Stomach smooth muscle (tissue), 2 donors: ENCODE data around the gene IFNGR1.
"Not testable (repeated sequence)": the region's sequence is repeated elsewhere in the genome, so short reads cannot be mapped to it uniquely, and the experiment has no call there.

Source experiments
- H3K27ac ChIP-seq: one replicate; pipeline ENCODE4 v1.7.0; 2013; ENCODE audit warnings: mild to moderate bottlenecking, low read length, inconsistent platforms
- H3K27me3 ChIP-seq, 2 donors: one replicate each; pipeline ENCODE4 v1.7.0; 2013; ENCODE audit warnings: low read length in 2 of 2; ENCODE audit not compliant: insufficient read depth in 2 of 2, control insufficient read depth in 1 of 2
- H3K36me3 ChIP-seq, 2 donors: one replicate each; pipeline ENCODE4 v1.7.0; 2013; ENCODE audit warnings: low read length in 2 of 2; ENCODE audit not compliant: control insufficient read depth in 2 of 2, insufficient read depth in 2 of 2
- H3K4me1 ChIP-seq: one replicate; pipeline ENCODE4 v1.7.0; 2013; ENCODE audit warnings: low read length; ENCODE audit not compliant: control insufficient read depth, insufficient read depth
- H3K4me3 ChIP-seq, 2 donors: one replicate each; pipeline ENCODE4 v1.7.0; 2013; ENCODE audit warnings: low read length in 2 of 2
- H3K9ac ChIP-seq, 2 donors: one replicate each; pipeline ENCODE4 v1.7.0; 2013; ENCODE audit warnings: low read length in 2 of 2, mild to moderate bottlenecking in 1 of 2
- H3K9me3 ChIP-seq, 2 donors: one replicate each; pipeline ENCODE4 v1.7.0; 2013; ENCODE audit warnings: low read length in 2 of 2; ENCODE audit not compliant: control insufficient read depth in 2 of 2
- donor health status: healthy.
- donor health status: Pancreatic carcinoma.

IFNGR1 gene

GRCh38 chr6:137213331-137213740 is 5.8 kb downstream of the IFNGR1 start:
- H3K9ac ChIP-seq = peak overlapping the region in 1 of 2 donors; percentile 9
- no peaks in the 10 kb centered on the region for H3K9me3 ChIP-seq
- H3K4me3 ChIP-seq = peak overlapping the region; percentile 21 to 23
- peaks cover 30% of the 10 kb centered on the region for H3K4me1 ChIP-seq
- no peaks in the 10 kb centered on the region for H3K27me3 ChIP-seq
- no peak overlapping the region for H3K27ac ChIP-seq
- no peaks in the 10 kb centered on the region for H3K36me3 ChIP-seq

- Histone ChIP-seq H3K9ac (no peak overlapping the region), H3K27ac (no peak overlapping the region), H3K4me1 (peaks cover 20% of the 10 kb centered on the region), H3K36me3 (no peaks in the 10 kb centered on the region), H3K9me3 (no peaks in the 10 kb centered on the region), H3K4me3 (no peak overlapping the region), H3K27me3 (no peaks in the 10 kb centered on the region)
Measured at GRCh38 chr6:137211910-137212309, 7.3 kb downstream of the IFNGR1 start.

- Histone ChIP-seq H3K4me1 (peaks cover 18% of the 10 kb centered on the region), H3K36me3 (peaks cover 0 to 2% of the 10 kb centered on the region in 2 donors)
Measured at GRCh38 chr6:137210903-137211302, 8.3 kb downstream of the IFNGR1 start.

GRCh38 chr6:137208279-137208678 is 10.9 kb downstream of the IFNGR1 start:
- no peak overlapping the region for H3K27ac ChIP-seq
- no peaks in the 10 kb centered on the region for H3K9me3 ChIP-seq
- H3K36me3 ChIP-seq = peaks cover 16 to 19% of the 10 kb centered on the region in 2 donors
- no peak overlapping the region for H3K4me3 ChIP-seq
- no peaks in the 10 kb centered on the region for H3K27me3 ChIP-seq
- no peak overlapping the region for H3K9ac ChIP-seq
- H3K4me1 ChIP-seq = peaks cover 5% of the 10 kb centered on the region

More at GRCh38 chr6:137210903-137211302, 8.3 kb downstream of the IFNGR1 start:
- Histone ChIP-seq H3K27ac (no peak overlapping the region), H3K9me3 (no peaks in the 10 kb centered on the region), H3K4me3 (no peak overlapping the region), H3K27me3 (no peaks in the 10 kb centered on the region), H3K9ac (no peak overlapping the region)

- H3K4me3 ChIP-seq, H3K9me3 ChIP-seq, H3K27ac ChIP-seq, H3K9ac ChIP-seq, H3K27me3 ChIP-seq, H3K4me1 ChIP-seq: not testable (repeated sequence)
- peaks cover 16 to 24% of the 10 kb centered on the region in 2 donors for H3K36me3 ChIP-seq
Measured at GRCh38 chr6:137207457-137207856, 11.7 kb downstream of the IFNGR1 start.

- no peak overlapping the region for H3K4me3 ChIP-seq
- H3K9me3 ChIP-seq = no peaks in the 10 kb centered on the region
- H3K36me3 ChIP-seq = peaks cover 16 to 27% of the 10 kb centered on the region in 2 donors
- peaks cover 5% of the 10 kb centered on the region for H3K4me1 ChIP-seq
- no peaks in the 10 kb centered on the region for H3K27me3 ChIP-seq
- no peak overlapping the region for H3K27ac ChIP-seq
- H3K9ac ChIP-seq = no peak overlapping the region
Measured at GRCh38 chr6:137206577-137206976, 12.6 kb downstream of the IFNGR1 start.

GRCh38 chr6:137203256-137203655 is 15.9 kb downstream of the IFNGR1 start:
- Histone ChIP-seq H3K27me3 (no peaks in the 10 kb centered on the region), H3K9me3 (no peaks in the 10 kb centered on the region), H3K4me1 (no peaks in the 10 kb centered on the region), H3K27ac (no peak overlapping the region), H3K9ac (no peak overlapping the region), H3K4me3 (no peak overlapping the region), H3K36me3 (peaks cover 20 to 33% of the 10 kb centered on the region in 2 donors)

GRCh38 chr6:137202078-137202477 is 17.1 kb downstream of the IFNGR1 start:
- H3K27ac ChIP-seq = no peak overlapping the region
- no peaks in the 10 kb centered on the region for H3K27me3 ChIP-seq
- H3K36me3 ChIP-seq = peaks cover 24 to 38% of the 10 kb centered on the region in 2 donors
- H3K4me3 ChIP-seq = no peak overlapping the region
- H3K9me3 ChIP-seq = no peaks in the 10 kb centered on the region
- no peak overlapping the region for H3K9ac ChIP-seq
- no peaks in the 10 kb centered on the region for H3K4me1 ChIP-seq

- Histone ChIP-seq H3K36me3 (peaks cover 23 to 38% of the 10 kb centered on the region in 2 donors), H3K9ac (no peak overlapping the region), H3K9me3 (no peaks in the 10 kb centered on the region), H3K27me3 (no peaks in the 10 kb centered on the region), H3K27ac (no peak overlapping the region), H3K4me1 (no peaks in the 10 kb centered on the region), H3K4me3 (no peak overlapping the region)
Measured at GRCh38 chr6:137201006-137201405, 18.2 kb downstream of the IFNGR1 start.

GRCh38 chr6:137200288-137200687 is 18.9 kb downstream of the IFNGR1 start:
- H3K9ac ChIP-seq = no peak overlapping the region
- H3K9me3 ChIP-seq = no peaks in the 10 kb centered on the region
- H3K4me3 ChIP-seq = no peak overlapping the region
- no peaks in the 10 kb centered on the region for H3K27me3 ChIP-seq
- H3K36me3 ChIP-seq = peaks cover 19 to 35% of the 10 kb centered on the region in 2 donors
- H3K27ac ChIP-seq = no peak overlapping the region
- no peaks in the 10 kb centered on the region for H3K4me1 ChIP-seq

GRCh38 chr6:137197684-137198645 is 21.2 kb downstream of the IFNGR1 start:
- H3K9ac ChIP-seq = no peak overlapping the region
- no peaks in the 10 kb centered on the region for H3K27me3 ChIP-seq
- no peaks in the 10 kb centered on the region for H3K4me1 ChIP-seq
- no peaks in the 10 kb centered on the region for H3K9me3 ChIP-seq
- no peak overlapping the region for H3K4me3 ChIP-seq
- H3K36me3 ChIP-seq = peaks cover 8 to 16% of the 10 kb centered on the region in 2 donors
- no peak overlapping the region for H3K27ac ChIP-seq
